Heart left ventricle (tissue), 13 donors: ENCODE results near the gene IMPG2.

Experiments used
- POLR2A ChIP-seq, 2 donors: fragments of 450-650 bp; IDR thresholded peaks; one replicate each; pipeline ENCODE4 v1.6.1; 2017; ENCODE audit warnings: antibody characterized with exemption in 2 of 2, mild to moderate bottlenecking in 2 of 2, moderate library complexity in 2 of 2
- TF ChIP-seq, protein P1 (sequence below), 12 donors: fragments of 200-600 bp; sonication (generic) in 4 of 12; IDR thresholded peaks; one replicate each; pipeline versions ENCODE4 v1.5.0 to v1.8.0; 2018 to 2022; ENCODE audit warnings: antibody characterized with exemption in 12 of 12, mild to moderate bottlenecking in 5 of 12
- donor health status: ischemic (EF 13 %, LVEDD 7.1; RV severe dilation, severe dysfunction).
- donor health status: DM: no; HTN: yes; CAD: no.
- donor health status: DM: no; HTN: no; CAD: no.
- donor health status: ischemic (EF 25% LVEDD 6.9; RV normal size, moderate dysfunction).
- donor health status: ischemic (EF 25% LVEDD 5.7; RV mildly dilated, moderate dysfunction).
- donor health status: ischemic (EF 35%, LVEDD 5.7; RV mildly dilated, moderate dysfunction).
- donor health status: nonischemic (EF 11% LVEDD 7.7; RV severe dilation, severe dysfunction).
- donor health status: DM: yes; HTN: yes; CAD: no.
- donor health status: PGD.
- donor health status: ischemic (EF 29% LVEDD 5.4; RV normal size, mild dysfunction).
- donor health status: nonischemic (EF 23%, LVEDD 6.1; RV moderate dilation, normal function).

DNA sequence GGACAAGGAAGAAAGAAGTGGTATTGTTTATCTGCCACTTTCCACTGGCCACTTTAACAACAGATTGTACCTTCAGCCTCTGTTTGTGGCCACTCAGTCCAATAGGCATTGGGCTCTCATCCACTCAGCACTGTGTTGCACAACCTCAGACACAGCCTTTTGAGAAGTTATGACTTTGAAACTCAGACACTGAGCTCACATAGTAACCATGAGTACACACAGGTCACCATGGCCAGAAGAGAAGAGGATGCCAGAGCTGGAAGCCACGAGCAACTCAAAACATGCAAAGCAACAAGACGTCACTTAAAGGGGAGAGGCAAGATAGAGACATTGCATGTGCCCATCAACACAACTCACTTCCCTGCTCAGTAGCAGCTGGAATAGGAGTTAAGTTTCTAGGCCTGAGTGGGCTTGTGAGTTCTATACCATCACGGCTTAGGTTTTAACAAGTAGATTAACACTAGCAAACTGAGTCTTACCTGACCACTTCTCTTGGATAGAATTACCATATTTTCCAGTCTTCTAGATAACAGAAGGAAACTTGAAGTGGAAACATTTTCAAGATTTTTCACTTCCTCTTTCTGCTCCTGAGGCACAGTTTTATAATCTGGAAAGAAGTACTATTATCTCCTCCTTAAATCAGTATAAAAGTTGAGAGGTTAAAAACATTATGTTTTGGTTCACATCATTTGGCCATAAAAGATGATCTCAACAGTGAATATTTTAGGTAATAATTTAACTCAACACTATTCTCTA is 103.5 kb downstream of the IMPG2 start:
- TF ChIP-seq, protein P1, sequence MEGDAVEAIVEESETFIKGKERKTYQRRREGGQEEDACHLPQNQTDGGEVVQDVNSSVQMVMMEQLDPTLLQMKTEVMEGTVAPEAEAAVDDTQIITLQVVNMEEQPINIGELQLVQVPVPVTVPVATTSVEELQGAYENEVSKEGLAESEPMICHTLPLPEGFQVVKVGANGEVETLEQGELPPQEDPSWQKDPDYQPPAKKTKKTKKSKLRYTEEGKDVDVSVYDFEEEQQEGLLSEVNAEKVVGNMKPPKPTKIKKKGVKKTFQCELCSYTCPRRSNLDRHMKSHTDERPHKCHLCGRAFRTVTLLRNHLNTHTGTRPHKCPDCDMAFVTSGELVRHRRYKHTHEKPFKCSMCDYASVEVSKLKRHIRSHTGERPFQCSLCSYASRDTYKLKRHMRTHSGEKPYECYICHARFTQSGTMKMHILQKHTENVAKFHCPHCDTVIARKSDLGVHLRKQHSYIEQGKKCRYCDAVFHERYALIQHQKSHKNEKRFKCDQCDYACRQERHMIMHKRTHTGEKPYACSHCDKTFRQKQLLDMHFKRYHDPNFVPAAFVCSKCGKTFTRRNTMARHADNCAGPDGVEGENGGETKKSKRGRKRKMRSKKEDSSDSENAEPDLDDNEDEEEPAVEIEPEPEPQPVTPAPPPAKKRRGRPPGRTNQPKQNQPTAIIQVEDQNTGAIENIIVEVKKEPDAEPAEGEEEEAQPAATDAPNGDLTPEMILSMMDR (IDR thresholded peaks at IDR 0.05) = no peak
- peak in 1 of 2 donors; percentile 13 for TF ChIP-seq POLR2A (IDR thresholded peaks at IDR 0.05)
